GM12864 (cell line): ENCODE results near the gene ADGRG6.

ENCODE experiments used
- DNase-seq: peaks from one replicate; pipeline ENCODE4 v3.0.0-alpha.2; 2011; ENCODE audit warnings: low read depth
- H3K4me3 ChIP-seq: 2 replicates; pipeline ENCODE4 v1.5.1; 2011; ENCODE audit warnings: mild to moderate bottlenecking, low read depth, low read length, control low read depth
- TF ChIP-seq, protein P1 (sequence below): IDR thresholded peaks from 2 replicates; pipeline ENCODE4 v1.5.1; 2011; ENCODE audit warnings: low read depth, mild to moderate bottlenecking, moderate library complexity, low read length, control low read depth, inconsistent platforms; ENCODE audit errors: missing control alignments

ADGRG6 gene

DNA sequence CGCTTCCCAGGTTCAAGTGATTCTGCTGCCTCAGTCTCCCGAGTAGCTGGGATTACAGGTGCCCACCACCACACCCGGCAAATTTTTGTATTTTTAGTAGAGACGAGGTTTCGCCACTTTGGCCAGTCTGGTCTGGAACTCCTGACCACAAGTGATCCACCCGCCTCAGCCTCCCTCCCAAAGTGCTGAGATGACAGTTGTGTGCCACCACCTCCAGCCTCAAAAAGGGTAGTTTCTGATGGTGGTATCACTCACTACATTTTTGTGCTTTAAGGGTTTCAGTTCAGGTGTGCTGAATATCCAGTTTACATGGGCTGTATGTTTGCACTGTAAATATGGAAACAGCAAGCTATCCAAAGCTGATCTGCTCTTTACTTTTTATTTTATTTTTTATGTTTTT lies 12.1 kb upstream of the ADGRG6 start:
- no peak for DNase-seq
- no peak overlapping the region for H3K4me3 ChIP-seq
- TF ChIP-seq, protein P1, sequence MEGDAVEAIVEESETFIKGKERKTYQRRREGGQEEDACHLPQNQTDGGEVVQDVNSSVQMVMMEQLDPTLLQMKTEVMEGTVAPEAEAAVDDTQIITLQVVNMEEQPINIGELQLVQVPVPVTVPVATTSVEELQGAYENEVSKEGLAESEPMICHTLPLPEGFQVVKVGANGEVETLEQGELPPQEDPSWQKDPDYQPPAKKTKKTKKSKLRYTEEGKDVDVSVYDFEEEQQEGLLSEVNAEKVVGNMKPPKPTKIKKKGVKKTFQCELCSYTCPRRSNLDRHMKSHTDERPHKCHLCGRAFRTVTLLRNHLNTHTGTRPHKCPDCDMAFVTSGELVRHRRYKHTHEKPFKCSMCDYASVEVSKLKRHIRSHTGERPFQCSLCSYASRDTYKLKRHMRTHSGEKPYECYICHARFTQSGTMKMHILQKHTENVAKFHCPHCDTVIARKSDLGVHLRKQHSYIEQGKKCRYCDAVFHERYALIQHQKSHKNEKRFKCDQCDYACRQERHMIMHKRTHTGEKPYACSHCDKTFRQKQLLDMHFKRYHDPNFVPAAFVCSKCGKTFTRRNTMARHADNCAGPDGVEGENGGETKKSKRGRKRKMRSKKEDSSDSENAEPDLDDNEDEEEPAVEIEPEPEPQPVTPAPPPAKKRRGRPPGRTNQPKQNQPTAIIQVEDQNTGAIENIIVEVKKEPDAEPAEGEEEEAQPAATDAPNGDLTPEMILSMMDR, result no peak

DNA sequence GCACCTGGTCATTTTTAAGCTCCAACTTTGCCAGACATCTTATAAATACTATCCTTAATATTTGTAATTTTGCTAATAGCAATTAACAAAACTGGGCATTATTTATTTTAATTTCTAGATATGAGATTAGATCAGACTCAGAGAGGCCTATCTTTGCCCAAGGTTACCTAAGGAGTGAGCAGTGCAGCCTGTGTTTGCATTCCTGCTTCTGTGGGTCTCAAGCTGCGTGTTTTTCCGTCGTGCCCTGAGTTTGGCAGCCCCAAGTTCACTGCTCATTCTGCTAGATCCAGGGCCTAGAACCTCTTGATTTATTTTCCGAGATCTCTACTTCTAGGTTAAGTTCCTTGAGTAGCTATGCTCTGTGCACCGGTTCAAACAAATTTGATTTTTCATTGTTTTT lies 11.0 kb upstream of the ADGRG6 start:
- H3K4me3 ChIP-seq, result no peak overlapping the region
- no peak for DNase-seq
- TF ChIP-seq, protein P1, result no peak

DNA sequence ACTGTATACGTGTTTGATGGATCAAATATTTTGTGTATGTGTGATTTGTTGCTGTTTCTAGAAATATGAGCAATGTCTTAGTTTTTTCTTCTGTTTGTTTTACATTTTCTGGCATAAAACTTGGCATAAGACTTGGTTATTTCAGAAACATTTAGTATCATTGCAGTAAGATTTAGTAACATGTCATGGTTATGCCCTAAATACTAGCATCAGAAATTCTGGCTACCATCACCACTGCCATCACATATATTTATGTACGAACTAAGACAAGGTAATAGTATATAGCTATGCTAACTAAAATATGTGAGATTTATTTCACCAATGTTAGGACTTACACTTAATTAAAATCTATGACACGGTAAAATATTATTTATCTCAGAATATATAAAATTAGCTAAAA lies 10.3 kb upstream of the ADGRG6 start:
- TF ChIP-seq, protein P1, result no peak
- DNase-seq, result no peak
- H3K4me3 ChIP-seq, result no peak overlapping the region

DNA sequence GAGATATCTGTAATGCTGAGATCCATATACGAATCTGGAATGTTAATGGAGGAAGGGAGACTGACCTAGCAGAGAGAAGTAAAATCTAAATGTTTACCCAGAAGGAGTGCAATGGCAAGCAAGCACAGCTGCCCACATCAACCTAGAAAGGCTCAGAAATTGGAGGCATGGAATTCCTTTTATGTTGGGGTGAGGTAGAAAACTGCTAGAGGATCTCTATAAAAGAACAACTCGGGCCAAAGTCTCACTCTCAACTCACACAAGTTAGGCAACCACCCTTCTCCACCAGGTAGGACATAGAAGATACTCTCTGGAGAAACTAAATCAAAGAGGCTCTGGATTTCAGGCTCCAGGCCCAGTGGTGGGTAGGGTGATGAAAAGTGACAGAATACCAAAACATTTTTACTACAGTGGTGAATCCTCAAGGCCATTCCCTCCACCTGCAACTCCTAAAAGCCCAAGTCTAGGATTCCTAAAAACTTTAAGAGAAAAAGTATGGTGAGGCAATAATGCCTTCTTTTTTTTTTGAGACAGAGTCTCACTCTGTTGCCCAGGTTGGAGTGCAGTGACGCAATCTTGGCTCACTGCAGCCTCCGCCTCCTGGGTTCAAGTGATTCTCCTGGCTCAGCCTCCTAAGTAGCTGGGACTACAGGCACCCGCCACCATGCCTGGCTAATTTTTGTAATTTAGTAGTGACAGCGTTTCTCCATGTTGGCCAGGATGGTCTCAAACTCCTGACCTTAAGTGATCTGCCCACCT lies 9.5 kb upstream of the ADGRG6 start:
- TF ChIP-seq, protein P1, result no peak
- no peak overlapping the region for H3K4me3 ChIP-seq
- no peak for DNase-seq

DNA sequence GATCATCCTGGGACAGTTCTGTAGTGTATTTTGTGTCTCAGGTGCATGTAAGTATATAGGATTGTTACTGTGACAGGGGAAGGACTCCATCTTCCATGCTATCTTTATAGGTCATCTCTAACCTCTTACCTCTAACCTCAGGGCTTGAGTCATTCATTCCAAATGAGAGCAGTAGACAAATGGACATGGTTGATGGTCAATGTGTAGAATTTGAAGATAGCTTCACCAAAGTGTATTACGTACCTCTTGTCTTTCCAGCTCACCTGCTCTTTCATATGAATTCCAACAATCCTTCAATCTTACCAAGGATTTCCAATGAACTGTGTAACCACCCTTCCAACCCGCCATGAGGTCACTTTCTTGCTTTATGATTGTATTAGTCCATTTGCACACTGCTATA lies 8.7 kb upstream of the ADGRG6 start:
- no peak overlapping the region for H3K4me3 ChIP-seq
- no peak for DNase-seq
- TF ChIP-seq, protein P1, result no peak

DNA sequence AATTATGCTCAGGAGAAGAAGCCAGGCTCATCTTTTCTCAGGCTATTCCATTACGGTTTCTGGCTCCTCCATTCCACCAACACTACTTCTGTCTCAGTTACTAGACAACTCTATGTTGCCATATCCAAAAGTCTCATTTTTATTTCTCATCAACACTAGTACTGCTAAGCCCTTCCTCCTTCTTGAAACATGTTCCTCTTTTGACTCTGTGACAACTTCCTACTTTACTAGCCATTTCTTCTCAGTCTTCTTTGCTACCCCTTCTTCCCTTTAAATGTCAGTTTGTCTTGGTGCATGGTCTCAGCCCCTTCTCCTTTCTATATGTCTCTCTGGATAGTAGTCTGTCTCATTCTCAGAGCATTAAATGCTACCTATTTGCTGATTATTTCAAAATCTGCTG lies 7.1 kb upstream of the ADGRG6 start:
- DNase-seq, result no peak
- no peak overlapping the region for H3K4me3 ChIP-seq
- TF ChIP-seq, protein P1, result no peak

DNA sequence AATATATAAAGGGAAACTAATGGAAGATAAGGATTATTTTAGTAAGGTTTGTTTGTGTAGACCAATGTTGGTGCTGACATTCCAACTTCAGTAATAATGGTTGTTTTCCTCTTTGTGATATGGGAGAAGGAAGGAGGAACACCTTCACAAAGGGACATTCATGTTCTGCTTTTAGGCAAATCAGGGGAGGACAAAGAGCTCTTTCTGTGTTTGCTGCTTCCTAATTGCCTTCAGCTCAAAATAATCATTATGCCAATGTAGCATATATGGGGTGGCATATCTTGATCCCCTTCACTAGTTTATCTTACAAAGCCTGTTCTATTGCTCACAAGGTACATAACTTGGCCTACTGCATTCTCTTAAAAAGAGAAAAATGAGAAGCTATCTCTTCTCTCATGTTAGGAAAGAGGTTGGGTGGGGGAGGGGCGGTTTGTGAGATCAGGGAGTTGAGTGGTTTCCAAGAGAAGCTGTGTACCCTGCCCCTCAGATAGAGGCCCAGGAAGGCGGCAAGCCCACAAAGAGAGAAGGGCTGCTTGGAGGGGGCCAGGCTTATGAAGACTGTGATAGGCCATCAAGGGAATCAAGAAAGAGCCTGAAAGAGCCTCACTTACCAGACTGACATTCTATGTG lies 4.7 kb upstream of the ADGRG6 start:
- no peak for DNase-seq
- no peak overlapping the region for H3K4me3 ChIP-seq
- TF ChIP-seq, protein P1, result no peak
